ENCODE results near the gene THRB. TPM values are rescaled to one million over a fixed set of nuclear protein-coding genes. Genes with fewer than 3 reads are reported as not detected.

The THRB gene
- total RNA-seq, 2 donors from 2014 or later = 1.2 TPM; not detected in 1

DNA sequence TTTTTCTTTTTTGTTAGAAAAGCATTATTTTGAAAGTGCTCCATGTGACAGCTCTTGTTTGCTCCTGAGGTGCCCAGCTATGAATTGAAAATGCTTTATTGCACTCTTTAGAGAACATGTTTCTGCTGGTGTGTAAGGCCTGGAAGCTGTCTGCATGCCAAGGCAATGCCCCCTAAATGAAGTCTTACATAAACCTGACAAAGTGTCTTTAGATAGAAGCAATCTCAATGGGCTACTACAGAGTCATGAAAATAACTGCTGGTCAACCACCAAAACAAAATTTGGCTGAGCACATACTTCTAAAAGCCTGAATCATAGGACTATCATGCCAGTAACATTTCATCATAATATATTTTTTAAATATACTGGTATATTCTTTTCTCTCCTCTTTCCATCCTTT lies 178.7 kb downstream of the THRB start:
- H3K9me3 ChIP-seq (ENCODE audit: control insufficient read depth, low read length, poor library complexity, severe bottlenecking) = no peaks in the 10 kb centered on the region
- Mint-ChIP-seq H3K27me3 (no peaks in the 10 kb centered on the region), H3K4me3 (no peak overlapping the region), H3K4me1 (no peaks in the 10 kb centered on the region), H3K27ac (no peak overlapping the region), H3K36me3 (ENCODE audit: low read depth) (no peaks in the 10 kb centered on the region)
- DNase-seq (no peak), ATAC-seq (no peak)

DNA sequence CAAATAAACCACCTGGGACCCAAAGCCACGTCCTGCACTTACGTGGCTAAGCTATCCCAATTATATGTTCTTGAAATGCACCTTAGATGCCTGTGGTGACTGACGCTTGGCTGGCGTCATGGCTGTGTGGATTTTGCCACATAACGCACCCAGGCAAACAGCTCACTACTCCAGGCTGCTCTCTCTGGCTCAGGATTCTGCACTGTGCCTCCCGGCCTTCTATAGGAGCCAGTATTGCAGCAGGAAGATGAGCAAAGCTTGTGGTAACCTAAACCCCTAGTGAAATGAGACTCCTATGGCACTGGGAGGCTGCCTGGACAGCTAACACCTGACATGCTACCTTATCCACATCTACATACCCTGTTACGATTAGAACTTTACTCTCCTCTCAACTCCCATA lies 179.3 kb downstream of the THRB start:
- ATAC-seq (no peak), DNase-seq (no peak)
- Mint-ChIP-seq H3K27ac (no peak overlapping the region), H3K4me3 (no peak overlapping the region), H3K4me1 (no peaks in the 10 kb centered on the region), H3K36me3 (ENCODE audit: low read depth) (no peaks in the 10 kb centered on the region), H3K27me3 (no peaks in the 10 kb centered on the region)
- no peaks in the 10 kb centered on the region for H3K9me3 ChIP-seq (ENCODE audit: control insufficient read depth, low read length, poor library complexity, severe bottlenecking)

DNA sequence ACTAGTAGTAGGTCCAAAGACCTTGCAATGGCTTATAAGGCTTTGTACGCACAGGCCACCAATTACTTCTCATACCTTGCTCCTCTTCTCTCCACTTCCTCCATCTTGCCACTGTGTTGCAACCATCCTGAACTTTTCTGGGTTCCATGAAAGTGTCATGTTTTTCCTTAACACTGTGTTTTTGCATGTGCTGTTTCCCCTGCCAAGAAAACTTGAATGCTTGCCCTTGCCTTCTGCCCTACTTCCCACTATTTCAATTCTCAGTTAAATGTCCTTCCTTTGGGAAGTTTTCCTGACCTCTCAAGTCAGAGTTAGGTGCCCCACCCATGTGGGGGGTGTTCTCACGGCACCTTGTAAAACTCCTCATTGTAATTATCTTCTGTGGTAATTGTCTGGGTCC lies 182.8 kb downstream of the THRB start:
- no peak overlapping the region for H3K27ac Mint-ChIP-seq
- H3K27me3 Mint-ChIP-seq = no peaks in the 10 kb centered on the region
- H3K36me3 Mint-ChIP-seq (ENCODE audit: low read depth) = no peaks in the 10 kb centered on the region
- DNase-seq (no peak), ATAC-seq (no peak)
- no peaks in the 10 kb centered on the region for H3K9me3 ChIP-seq (ENCODE audit: control insufficient read depth, low read length, poor library complexity, severe bottlenecking)
- H3K4me1 Mint-ChIP-seq = no peaks in the 10 kb centered on the region
- no peak overlapping the region for H3K4me3 Mint-ChIP-seq

DNA sequence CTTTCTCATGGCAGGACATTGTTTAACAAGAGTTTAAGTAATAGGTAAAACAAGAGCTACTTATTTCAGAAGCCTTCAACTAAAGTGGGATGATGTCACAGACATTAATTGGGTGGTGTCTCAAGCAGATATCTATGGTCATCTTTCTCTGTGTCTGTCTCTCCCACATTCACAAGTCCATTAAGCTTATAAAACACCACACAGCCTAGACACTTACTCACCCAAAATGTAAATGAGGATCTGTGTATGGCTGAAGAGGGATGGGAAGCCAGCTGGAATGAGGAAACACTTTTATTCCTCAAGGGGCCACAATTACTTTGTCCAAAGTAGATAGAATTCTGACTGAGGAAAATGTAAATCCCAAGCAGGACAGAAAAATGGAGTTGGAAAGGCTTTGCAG lies 183.8 kb downstream of the THRB start:
- no peak for ATAC-seq
- no peaks in the 10 kb centered on the region for H3K27me3 Mint-ChIP-seq

DNA sequence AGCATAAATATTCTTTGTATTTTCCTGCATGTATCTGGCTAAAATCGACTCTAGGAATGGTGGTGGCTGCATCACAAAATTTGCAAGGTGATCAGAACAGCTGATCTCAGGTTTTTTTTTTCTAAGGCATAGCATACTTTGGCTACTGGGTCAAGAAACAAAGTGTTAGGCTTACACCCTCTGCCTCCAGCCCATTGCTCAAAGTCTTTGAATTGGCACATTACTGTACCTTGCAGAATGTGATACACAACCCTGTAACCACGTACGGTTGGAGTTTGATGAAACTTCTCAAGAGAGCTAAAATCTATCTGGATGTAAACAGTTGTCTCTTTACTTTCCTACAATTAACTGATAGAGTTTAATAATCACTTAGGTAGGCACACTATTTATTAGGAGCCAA lies 188.1 kb downstream of the THRB start:
- DNase-seq (no peak), ATAC-seq (no peak)
- Mint-ChIP-seq H3K4me3 (no peak overlapping the region), H3K27ac (no peak overlapping the region), H3K36me3 (ENCODE audit: low read depth) (no peaks in the 10 kb centered on the region), H3K4me1 (peaks cover 2% of the 10 kb centered on the region), H3K27me3 (no peaks in the 10 kb centered on the region)
- H3K9me3 ChIP-seq (ENCODE audit: control insufficient read depth, low read length, poor library complexity, severe bottlenecking) = no peaks in the 10 kb centered on the region

More for the DNA sequence above, 183.8 kb downstream of the THRB start:
- Mint-ChIP-seq H3K4me1 (no peaks in the 10 kb centered on the region), H3K36me3 (ENCODE audit: low read depth) (no peaks in the 10 kb centered on the region), H3K4me3 (no peak overlapping the region), H3K27ac (no peak overlapping the region)
- H3K9me3 ChIP-seq (ENCODE audit: control insufficient read depth, low read length, poor library complexity, severe bottlenecking) = no peaks in the 10 kb centered on the region
- DNase-seq = no peak

DNA sequence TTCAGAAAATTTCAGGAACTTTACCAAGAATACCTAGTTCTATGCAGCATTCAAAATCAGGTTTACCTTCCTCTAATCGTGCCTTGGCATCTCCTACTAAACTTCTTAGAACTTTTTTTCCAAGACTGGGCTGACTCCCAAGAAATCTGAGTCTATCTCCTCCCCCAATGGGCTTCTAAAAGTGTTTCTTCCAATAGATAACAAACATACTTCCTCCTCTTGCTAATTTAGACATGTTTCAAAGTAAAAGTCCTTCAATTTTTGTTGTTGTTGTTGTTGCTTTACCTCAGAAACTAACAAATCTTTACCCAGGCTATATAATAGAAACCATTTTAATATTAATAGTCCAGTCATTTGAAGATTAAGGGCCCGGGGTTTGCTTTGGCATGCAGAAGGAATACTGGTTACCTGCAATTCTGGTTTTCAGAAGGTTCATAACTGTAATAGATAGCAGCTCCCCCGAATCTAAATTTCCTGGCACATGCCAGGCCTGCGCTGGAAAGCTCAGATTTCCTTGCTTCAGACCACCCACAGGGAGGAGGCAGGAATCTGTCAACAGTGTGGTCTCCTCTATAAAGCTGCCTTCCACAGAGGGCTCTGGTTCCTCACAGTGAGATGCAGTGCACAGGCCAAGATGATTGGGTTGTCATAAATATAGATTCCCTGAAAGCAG lies 188.7 kb downstream of the THRB start:
- H3K4me3 Mint-ChIP-seq = no peak overlapping the region
- no peaks in the 10 kb centered on the region for H3K36me3 Mint-ChIP-seq (ENCODE audit: low read depth)
- no peaks in the 10 kb centered on the region for H3K27me3 Mint-ChIP-seq
- no peak for ATAC-seq
- no peaks in the 10 kb centered on the region for H3K9me3 ChIP-seq (ENCODE audit: control insufficient read depth, low read length, poor library complexity, severe bottlenecking)
- DNase-seq = no peak
- H3K27ac Mint-ChIP-seq = no peak overlapping the region
- H3K4me1 Mint-ChIP-seq = peaks cover 2% of the 10 kb centered on the region

DNA sequence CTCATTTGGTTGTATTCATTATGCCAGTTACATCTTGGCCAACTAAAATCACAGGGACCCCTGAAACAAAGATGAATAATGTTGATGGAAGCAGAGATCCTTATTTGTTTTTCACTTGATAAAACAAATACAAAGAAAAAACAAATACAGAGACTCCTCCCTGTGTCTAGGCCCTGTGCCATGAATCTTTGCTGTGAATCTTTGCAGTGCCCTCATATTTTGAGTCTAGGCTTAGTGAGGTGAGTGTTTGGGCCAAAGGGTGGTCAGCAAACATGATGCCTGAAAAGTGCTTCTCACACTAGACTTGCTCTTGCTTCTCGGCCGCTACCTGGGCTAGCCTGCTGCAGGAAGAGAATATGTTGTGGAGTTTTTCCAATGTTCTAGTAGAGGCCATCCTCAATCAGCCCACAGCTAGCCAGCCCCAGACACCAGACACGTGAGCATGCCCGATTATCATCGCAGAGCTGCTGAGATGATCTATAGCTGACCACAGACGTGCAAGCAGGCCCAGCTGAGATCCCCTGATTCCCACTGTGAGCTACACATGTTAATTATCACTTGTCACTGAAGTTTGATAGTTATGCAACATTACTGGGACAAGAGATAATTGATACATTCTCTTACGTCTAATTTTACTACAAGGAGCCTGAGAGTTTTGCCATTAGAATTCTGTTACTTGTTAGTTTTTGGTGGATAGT lies 191.4 kb downstream of the THRB start:
- Mint-ChIP-seq H3K4me3 (no peak overlapping the region), H3K4me1 (peaks cover 2% of the 10 kb centered on the region), H3K27me3 (no peaks in the 10 kb centered on the region), H3K36me3 (ENCODE audit: low read depth) (no peaks in the 10 kb centered on the region), H3K27ac (no peak overlapping the region)
- no peak for DNase-seq
- H3K9me3 ChIP-seq (ENCODE audit: control insufficient read depth, low read length, poor library complexity, severe bottlenecking) = no peaks in the 10 kb centered on the region
- ATAC-seq = no peak

DNA sequence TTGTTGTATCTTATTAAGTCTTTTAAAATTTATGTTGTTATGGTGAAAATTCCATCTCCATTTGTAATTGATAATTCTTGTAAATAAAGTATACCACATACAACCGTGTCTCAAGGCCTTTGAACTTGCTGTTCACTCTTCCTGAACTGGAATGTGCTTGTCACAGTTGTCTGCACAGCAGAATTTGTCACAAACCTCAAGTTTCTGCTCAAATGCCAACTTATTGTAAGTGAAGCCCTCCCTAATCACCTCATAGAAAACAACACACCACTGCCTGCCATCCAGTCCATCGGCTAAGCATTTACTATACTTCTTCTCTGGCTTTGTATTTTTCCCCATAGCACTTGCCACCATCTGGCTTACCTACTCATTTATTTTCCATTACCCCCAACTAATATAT lies 192.3 kb downstream of the THRB start:
- peaks cover 2% of the 10 kb centered on the region for H3K4me1 Mint-ChIP-seq
- no peak for DNase-seq
- no peak for ATAC-seq
- no peaks in the 10 kb centered on the region for H3K36me3 Mint-ChIP-seq (ENCODE audit: low read depth)
- H3K9me3 ChIP-seq (ENCODE audit: control insufficient read depth, low read length, poor library complexity, severe bottlenecking) = no peaks in the 10 kb centered on the region
- H3K27ac Mint-ChIP-seq = no peak overlapping the region
- H3K27me3 Mint-ChIP-seq = no peaks in the 10 kb centered on the region
- no peak overlapping the region for H3K4me3 Mint-ChIP-seq

DNA sequence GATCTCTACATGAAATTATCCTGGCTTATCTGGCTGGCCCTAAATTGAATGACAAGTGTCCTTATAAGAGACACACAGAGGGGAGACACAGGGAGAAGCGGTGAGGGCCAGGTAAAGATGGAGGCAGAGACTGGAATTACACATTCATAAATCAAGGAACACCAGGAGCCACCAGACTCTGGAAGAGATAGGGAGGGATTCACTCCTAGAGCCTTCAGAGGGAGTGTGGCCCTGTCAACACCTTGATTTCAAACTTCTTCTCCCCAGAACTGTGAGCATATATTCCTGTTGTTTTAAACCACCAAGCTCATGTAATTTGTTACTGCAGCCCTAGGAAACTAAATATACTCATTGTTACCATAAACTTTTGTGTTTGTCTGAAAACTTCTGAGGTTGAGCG lies 193.7 kb downstream of the THRB start:
- ATAC-seq (no peak), DNase-seq (no peak)
- Mint-ChIP-seq H3K4me3 (no peak overlapping the region), H3K27me3 (peaks cover 8% of the 10 kb centered on the region), H3K36me3 (ENCODE audit: low read depth) (no peaks in the 10 kb centered on the region), H3K27ac (no peak overlapping the region), H3K4me1 (peaks cover 2% of the 10 kb centered on the region)
- no peaks in the 10 kb centered on the region for H3K9me3 ChIP-seq (ENCODE audit: control insufficient read depth, low read length, poor library complexity, severe bottlenecking)

DNA sequence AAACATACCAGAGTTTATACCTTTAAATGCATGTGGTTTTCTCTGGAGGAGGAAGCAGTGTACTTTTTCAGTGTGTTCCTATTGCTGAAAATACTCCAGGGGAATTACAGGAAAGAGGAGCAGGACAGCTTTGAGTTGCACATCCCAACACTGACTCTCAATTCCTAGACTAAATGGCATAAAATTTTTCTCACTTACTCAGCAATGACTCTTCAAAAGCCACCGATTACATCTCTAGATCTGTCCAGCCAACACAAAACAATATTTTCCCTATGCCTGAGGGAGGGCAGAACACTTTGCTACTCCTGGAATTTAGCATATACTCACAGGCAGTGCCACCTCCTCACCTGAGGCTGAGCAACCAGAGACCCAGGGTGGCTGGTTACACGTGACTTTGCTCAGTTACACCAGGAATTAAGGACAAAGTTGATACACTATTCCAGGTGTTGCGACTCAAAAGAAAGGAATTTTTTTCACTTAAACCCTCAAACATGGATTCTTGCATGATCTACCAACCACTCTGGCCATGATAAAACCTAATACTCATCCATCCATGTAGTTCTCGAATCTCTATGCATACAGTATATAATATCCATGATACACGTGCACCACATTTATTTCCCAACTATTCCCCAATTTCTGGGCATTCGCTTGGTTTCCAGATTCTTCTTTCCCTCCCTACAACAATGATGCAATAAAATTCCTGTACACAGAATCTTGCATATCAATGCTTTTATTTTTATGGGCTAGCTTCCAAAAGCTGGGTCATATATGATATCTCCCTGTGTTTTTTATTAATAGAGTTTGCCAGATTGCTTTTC lies 194.6 kb downstream of the THRB start:
- Mint-ChIP-seq H3K27ac (no peak overlapping the region), H3K4me1 (no peaks in the 10 kb centered on the region), H3K36me3 (ENCODE audit: low read depth) (no peaks in the 10 kb centered on the region), H3K27me3 (peaks cover 8% of the 10 kb centered on the region), H3K4me3 (no peak overlapping the region)
- H3K9me3 ChIP-seq (ENCODE audit: control insufficient read depth, low read length, poor library complexity, severe bottlenecking) = no peaks in the 10 kb centered on the region
- ATAC-seq = no peak
- DNase-seq = no peak

DNA sequence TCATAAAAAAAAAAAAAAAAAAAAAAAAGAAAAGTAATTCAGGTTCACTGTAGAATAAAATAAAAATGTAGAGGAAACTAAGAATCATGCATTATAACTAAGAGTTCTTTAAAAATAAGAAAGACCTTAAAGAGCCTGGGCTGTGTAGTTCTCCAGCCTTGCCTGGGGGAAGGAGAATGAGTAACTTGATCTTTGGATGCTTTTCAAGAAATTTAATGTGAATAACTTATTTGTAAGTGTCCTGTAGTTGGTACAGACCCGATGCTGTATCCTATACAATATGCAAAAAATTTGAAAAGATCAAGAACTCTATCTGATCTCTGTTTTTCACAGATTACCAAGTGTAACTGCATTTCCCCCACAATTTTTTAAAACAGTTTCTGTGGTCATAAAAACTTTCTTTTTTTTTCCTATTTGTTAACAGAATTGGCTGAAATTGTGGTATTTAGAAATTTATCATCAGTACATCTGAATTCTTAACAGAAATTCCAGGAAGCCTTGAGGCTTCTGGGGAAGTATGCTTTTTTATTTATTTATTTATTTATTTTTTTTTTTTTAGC lies 195.3 kb downstream of the THRB start:
- Mint-ChIP-seq H3K4me1 (no peaks in the 10 kb centered on the region), H3K4me3 (no peak overlapping the region), H3K27ac (no peak overlapping the region), H3K36me3 (ENCODE audit: low read depth) (no peaks in the 10 kb centered on the region), H3K27me3 (peaks cover 8% of the 10 kb centered on the region)
- H3K9me3 ChIP-seq (ENCODE audit: control insufficient read depth, low read length, poor library complexity, severe bottlenecking) = no peaks in the 10 kb centered on the region
- no peak for DNase-seq
- ATAC-seq = no peak

DNA sequence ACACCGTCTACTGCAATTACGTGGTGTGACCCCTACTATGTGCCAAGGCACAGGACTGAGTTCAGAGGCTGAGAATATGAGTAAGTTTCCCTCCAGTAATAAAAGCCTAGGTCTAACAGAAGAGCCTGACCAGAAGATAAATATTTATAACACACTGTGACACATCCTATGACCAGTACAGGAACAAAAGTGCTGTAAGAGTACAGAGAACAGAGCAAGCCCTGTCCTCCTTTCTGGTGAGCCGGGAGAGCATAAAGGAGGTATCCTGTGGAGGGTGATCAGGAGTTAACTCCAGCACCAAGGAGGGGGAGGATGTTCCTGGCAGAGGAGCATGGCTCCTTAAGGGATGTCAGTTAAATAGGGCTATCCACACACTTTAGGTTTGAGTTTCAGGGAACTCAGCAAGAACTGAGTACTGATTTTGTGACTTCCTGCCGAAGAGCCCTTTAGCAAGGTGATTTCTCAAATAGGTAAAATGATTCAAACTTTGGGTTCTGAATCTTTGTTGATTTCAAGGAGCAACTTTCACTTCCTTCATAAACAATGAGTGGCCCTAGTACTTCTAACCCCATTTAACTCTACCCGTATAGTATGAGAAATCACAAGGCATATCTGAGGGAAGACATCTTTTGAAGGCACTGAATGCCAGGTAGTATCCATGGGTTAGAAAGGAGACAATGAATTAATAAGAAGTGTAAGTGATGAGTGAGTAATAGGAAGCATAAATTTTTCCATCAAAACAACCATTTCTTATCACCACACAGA lies 198.0 kb downstream of the THRB start:
- H3K4me1 Mint-ChIP-seq = no peaks in the 10 kb centered on the region

DNA sequence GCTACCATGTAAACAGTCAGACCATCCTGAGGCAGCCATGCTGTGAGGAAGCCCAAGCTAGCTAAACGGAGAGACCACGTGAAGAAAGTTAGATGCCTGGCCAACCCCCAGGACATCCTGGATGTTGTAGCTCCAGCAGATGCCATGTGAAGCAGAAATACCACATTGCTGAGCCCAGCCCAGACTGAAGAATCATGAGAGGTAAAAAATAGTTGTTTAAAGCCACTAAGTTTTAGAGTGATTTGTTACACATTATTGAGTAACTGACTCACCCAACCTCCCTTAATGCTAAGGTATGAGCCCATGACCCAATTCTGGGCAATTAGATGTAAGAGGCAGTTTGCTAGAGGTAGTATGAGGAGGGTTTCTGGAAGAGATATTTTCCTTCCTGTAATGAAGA lies 200.5 kb downstream of the THRB start:
- no peaks in the 10 kb centered on the region for H3K4me1 Mint-ChIP-seq
- DNase-seq (no peak), ATAC-seq (no peak)
- no peak overlapping the region for H3K27ac Mint-ChIP-seq
- peaks cover 8% of the 10 kb centered on the region for H3K27me3 Mint-ChIP-seq
- no peaks in the 10 kb centered on the region for H3K9me3 ChIP-seq (ENCODE audit: control insufficient read depth, low read length, poor library complexity, severe bottlenecking)
- no peaks in the 10 kb centered on the region for H3K36me3 Mint-ChIP-seq (ENCODE audit: low read depth)
- H3K4me3 Mint-ChIP-seq = no peak overlapping the region

More for the DNA sequence above, 198.0 kb downstream of the THRB start:
- DNase-seq (no peak), ATAC-seq (no peak)
- no peaks in the 10 kb centered on the region for H3K36me3 Mint-ChIP-seq (ENCODE audit: low read depth)
- H3K27me3 Mint-ChIP-seq = peaks cover 8% of the 10 kb centered on the region
- no peaks in the 10 kb centered on the region for H3K9me3 ChIP-seq (ENCODE audit: control insufficient read depth, low read length, poor library complexity, severe bottlenecking)
- no peak overlapping the region for H3K27ac Mint-ChIP-seq
- H3K4me3 Mint-ChIP-seq = no peak overlapping the region

All from T-helper 17 cell (primary cell).